Medulla oblongata (tissue), 1 donor: ENCODE measurements around the gene CPA4.
"Not testable (repeated sequence)": the region's sequence is repeated elsewhere in the genome, so short reads cannot be mapped to it uniquely, and the experiment has no call there.

Source experiments
- DNase-seq: peaks from one replicate; pipeline ENCODE4 v3.0.0-alpha.2; 2015; ENCODE audit errors: extremely low spot score

The CPA4 gene

DNA sequence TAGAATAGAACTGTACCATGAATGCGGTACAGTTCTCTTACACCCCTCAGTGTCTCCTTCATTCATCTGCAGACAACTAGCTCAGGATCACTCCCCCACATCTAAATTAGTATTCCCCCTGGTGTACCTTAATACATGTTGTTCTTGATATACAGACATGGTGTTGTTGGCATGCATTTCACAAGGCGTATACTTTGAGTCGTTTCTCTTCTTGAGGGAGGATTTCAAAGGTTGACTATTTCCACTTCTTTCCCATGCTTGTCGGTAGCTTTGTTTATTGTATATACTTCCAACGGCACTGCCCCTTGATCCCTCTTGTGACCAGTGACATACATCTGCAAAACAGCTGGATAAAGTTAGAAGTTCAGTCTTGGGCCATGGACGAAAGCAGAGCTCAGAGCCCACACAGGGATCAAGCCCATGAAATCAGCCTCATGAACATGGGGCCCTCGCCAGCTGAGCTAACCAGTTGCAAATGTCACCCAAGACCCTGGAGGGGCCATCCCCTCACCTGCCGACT is 8.6 kb downstream of the CPA4 start:
- no peak for DNase-seq

DNA sequence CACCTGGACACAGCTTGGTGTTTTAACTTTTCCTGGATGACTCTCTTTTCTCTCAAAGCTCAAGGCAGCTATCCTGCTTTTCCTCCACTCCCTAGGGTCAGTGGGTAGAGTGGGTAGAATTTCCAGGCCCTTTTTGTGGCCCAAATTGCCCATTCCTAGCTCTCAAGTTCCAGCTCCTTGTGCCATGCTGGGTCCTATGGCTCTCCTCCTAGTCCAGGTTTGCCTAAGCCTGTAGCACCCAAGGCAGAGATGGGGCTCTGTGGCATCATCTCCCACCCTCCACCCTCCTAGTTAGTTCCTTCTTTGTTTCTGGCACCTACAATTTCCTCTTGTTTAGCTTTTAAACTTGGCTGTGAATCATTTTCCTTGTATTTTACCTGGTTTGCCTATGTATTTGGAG is 9.7 kb downstream of the CPA4 start:
- no peak for DNase-seq

DNA sequence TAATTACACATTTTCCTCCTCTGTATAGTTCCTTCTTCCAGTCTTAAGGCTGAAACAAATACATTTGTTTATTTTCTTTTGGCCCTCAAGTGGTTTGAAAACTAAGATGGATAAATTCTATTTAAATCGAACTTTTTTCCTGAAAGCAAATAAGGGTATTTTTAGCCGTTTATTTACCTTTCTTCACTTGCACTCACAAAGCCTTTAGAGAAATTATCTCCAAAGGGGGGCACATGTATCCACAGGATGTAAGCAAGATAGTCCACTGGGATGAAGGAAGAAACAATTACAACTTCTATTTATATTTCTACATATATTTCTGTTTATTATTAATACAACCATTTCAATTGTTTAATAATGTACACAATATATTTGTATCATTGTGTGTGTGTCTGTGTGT is 10.2 kb downstream of the CPA4 start:
- no peak for DNase-seq

GRCh38 chr7:130303551-130303950 is 10.6 kb downstream of the CPA4 start:
- no peak for DNase-seq

DNA sequence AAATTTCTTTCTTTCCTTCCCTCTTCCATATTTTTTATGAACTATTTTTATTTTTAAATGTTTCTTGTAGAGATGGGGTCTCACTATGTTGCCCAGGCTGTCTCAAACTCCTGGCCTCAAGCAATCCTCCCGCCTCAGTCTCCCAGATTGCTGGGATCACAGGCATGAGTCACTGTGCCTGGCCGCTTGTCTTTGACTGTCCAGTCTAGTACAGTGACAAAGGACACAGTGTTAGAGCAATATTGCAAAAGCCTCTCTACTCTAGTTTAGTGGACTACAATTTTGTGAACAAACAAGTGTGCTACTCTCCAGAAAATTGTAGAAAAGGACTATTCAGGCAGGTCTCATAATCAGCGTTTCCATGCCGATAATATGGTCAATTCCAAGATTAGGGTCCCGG is 11.0 kb downstream of the CPA4 start:
- DNase-seq: no peak

DNA sequence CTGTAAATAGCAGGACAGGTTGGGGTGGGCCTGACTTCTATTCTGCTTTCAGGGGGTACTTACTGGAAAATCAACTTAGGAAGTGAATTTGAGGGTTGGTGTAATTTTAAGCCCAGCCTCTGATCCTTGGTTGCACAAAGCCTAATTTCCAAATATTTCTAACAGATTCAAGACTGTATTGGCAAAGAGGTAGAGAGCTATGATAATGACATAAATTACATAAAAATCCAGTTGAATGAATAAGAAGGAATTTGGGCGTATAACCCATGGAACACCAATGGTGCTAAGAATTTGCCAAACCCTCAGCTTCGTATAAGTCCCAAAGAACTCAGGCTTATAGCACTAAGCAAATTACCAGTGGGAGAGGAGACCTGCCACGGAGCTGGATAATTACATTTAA is 11.9 kb downstream of the CPA4 start:
- DNase-seq: no peak

DNA sequence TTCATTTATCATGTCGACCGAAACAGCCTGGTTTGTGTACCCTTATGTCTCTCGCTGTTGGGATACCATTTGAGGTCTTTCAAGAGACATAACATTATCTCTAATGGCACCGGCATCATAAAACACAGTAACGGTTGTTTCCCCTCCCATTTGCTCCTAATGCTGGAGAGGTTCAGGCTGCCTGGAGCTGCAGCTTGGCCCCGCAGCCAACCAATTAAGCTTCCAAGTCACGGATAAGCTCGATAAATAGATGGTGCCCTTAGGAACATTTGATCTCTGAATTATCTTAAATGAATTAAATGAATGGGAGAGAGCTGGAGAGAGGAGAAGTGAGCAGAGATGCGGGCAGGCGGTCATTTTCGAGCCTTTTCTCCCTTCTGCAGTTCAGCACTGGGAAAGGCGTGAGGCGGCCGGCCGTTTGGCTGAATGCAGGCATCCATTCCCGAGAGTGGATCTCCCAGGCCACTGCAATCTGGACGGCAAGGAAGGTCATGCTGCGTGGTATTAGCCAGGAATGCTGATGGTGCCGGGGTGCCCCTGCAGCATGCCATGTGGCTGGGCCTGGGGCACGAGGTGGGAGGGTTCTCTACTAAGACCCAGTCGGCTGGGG is 12.6 kb downstream of the CPA4 start:
- no peak for DNase-seq

- no peak for DNase-seq
Measured at GRCh38 chr7:130309986-130310385, 17.0 kb downstream of the CPA4 start.

DNA sequence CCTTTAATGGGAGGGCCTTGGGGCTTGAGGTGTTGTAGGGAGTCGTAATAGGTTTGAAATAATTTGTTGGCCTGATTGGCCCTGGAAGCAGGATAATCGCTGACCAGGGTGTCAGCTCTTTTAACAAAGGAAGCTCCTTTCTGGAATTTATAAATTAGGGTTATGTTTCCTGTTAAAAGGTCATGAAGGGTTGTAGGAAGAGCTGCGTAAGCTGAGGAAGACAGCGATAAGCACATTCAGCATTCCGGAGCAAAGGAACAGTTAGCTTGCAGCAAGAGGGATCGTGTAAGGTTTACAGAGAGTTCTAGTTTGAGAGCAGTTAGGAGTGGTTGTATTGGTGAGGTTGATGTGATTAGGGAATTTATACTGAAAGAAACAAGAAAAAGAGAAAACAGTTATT is 21.3 kb downstream of the CPA4 start:
- DNase-seq: no peak

- no peak for DNase-seq
Measured at GRCh38 chr7:130319541-130319940, 26.6 kb downstream of the CPA4 start.

DNA sequence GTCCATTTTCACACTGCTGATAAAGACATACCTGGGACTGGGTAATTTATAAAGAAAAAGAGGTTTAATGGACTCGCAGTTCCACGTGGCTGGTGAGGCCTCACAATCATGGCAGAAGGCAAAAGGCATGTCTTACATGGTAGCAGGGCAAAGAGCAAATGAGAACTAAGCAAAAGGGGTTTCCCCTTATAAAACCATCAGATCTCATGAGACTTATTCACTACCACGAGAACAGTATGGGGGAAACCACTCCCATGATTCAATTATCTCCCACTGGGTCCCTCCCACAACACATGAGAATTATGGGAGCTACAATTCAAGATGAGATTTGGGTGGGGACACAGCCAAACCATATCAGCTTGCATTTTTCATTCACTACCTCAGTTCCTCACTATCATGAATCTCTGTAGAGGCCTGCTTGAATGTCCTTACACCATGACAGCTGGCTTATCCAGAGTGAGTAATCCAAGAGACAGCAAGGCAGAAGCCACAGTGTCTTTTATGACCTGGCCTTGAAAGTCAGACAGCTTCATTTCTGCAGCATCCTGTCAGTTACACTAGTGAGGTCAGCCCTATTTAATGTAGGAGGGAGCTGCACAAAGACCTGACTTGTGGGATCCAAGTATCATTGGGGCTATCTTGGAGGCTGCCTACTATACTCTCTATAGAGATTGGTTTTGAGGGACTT is 28.7 kb downstream of the CPA4 start:
- not testable (repeated sequence) for DNase-seq

- DNase-seq: no peak
Measured at GRCh38 chr7:130322615-130323014, 29.7 kb downstream of the CPA4 start.

GRCh38 chr7:130324306-130324943 is 31.5 kb downstream of the CPA4 start:
- DNase-seq: no peak

GRCh38 chr7:130329681-130330080 is 36.7 kb downstream of the CPA4 start:
- DNase-seq: no peak

- no peak for DNase-seq
Measured at GRCh38 chr7:130332259-130333053, 39.5 kb downstream of the CPA4 start.

- DNase-seq: no peak
Measured at GRCh38 chr7:130333832-130334231, 40.9 kb downstream of the CPA4 start.

DNA sequence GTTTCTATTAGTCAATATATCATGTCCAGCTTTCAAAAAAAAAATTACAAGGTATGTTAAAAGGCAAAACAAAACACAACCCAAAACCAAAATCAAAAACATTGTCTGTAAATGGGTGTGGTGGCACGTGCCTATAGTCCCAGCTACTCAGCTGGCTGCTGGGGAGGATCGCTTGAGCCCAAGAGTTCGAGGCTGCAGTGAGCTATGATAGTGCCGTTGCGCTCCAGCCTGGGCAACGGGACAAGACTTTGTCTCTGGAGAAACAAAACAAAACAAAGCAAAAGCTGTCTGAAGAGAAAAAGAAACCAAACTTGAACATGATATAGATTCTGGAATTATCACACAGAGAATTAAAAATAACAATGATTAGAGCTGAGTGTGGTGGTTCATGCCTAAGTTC is 41.3 kb downstream of the CPA4 start:
- no peak for DNase-seq

- DNase-seq: no peak
Measured at GRCh38 chr7:130337410-130337971, 44.5 kb downstream of the CPA4 start.

DNA sequence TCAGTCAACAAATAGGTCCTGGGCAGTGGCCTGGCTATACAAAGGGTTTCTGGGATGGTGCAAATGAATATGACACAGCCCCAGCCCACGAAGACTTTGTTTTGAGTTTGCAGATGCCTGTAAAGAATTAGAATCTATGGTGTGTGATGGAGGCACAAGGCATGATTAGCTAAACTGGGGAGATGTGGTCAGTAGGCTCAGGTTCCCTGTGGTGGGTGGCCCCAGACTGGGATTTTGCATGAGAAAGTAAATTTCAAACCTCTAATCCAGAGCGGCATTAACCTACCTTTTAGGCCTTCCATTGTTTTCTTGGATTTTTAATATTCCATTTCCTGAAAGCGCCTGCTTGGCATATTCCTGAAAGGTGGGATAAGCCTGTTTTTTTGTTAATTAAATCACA is 45.3 kb downstream of the CPA4 start:
- DNase-seq: no peak

DNA sequence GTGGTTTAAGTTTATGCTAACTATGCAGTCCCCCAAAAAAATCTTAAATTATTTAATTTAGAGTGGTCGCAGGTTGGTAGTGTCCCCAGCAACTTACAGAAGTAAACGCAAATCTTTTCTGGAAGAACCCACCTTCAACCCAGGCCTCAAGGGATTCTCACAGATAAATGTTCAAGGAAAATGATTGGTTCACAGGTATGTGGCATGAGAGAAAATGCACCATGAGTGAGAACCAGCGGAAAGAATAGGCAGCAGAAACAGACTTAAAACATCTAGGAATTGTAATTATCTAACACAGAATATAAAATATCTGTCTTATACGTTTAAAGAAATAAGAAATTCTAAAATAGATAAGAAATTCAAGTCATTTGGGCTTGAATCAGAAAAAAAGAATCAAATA is 48.9 kb downstream of the CPA4 start:
- DNase-seq: no peak

DNA sequence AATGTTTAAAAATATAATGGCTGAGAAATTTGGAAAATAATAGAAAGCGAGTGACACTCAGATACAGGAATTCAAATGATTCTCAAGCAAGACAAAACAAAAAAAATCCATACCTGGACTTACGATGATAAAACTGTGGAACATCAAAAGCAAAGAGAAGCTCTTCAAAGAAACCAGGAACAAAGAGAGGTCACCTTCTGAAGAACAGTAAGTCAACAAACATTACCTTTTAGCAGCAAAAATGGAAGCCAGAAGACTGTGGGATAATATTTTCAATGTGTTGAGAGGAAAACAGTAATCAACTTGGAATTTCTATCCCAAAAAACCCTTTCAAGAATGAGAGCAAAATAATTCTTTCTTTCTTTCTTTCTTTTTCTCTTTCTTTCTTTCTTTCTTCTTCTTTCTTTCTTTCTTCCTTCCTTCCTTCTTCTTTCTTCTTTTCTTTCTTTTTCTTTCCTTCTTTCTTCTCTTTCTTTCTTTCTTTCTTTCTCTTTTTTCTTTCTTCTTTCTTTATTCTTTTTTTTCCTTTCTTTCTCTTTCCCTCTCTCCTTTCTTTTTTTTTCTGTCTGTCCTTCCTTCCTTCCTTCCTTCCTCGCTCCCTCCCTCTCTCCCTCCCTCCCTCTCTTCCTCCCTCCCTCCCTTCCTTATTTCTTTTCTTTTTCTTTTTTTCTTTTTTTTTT is 49.9 kb downstream of the CPA4 start:
- no peak for DNase-seq
